ENCODE measurements around the gene DOCK2. TPM values are rescaled to one million over a fixed set of nuclear protein-coding genes. Genes with fewer than 3 reads are reported as not detected.

Gene DOCK2
- polyA plus RNA-seq, 1 of the 3 experiments (the other 2 are of a cell fraction): 3.8 TPM

- Histone ChIP-seq H3K9me2 (no peaks in the 10 kb centered on the region), H3K4me1 (ENCODE audit: control insufficient read depth in 1 of 2, insufficient read depth in 2 of 2, low read depth in 1 of 2, low read length in 1 of 2) (peaks cover 0 to 18% of the 10 kb centered on the region in 2 experiments; a peak in 3 of 4 replicates), H3F3A (replicated peaks; ENCODE audit: insufficient read depth) (peaks cover 18% of the 10 kb centered on the region), H3K4me2 (no peak overlapping the region), H3K79me2 (ENCODE audit: insufficient read depth) (no peaks in the 10 kb centered on the region), H4K20me1 (ENCODE audit: insufficient read depth) (no peaks in the 10 kb centered on the region), H3K27ac (ENCODE audit: low read depth in 2 of 2, low read length in 1 of 2) (no peak overlapping the region), H3K36me3 (replicated peaks in 1 of 2; ENCODE audit: control insufficient read depth in 1 of 2, insufficient read depth in 2 of 2, low read length in 1 of 2) (peaks cover 0 to 3% of the 10 kb centered on the region in 2 experiments), H3K4me3 (ENCODE audit: low read depth in 2 of 2, low read length in 1 of 2) (no peak overlapping the region), H2AFZ (ENCODE audit: low read depth) (no peak overlapping the region), H3K9me3 (no peaks in the 10 kb centered on the region), H3K27me3 (ENCODE audit: insufficient read depth) (no peaks in the 10 kb centered on the region), H3K9ac (no peak overlapping the region)
- TF ChIP-seq EZH2phosphoT487 (IDR thresholded peaks at IDR 0.05; ENCODE audit: borderline replicate concordance, low read depth) (no peak), RXRA (IDR thresholded peaks at IDR 0.05; ENCODE audit: borderline replicate concordance, low read depth) (no peak), NRF1 (IDR thresholded peaks at IDR 0.05; ENCODE audit: low read depth, low read length) (no peak), MXI1 (IDR thresholded peaks at IDR 0.05; ENCODE audit: low read depth, low read length) (no peak), SIN3A (IDR thresholded peaks at IDR 0.05; ENCODE audit: borderline replicate concordance, low read depth, low read length) (no peak), FOXJ3 (CRISPR knock-in tag; IDR thresholded peaks at IDR 0.05) (no peak), GABPA (IDR thresholded peaks at IDR 0.05; ENCODE audit: low read depth) (no peak), REST (IDR thresholded peaks at IDR 0.05; ENCODE audit: low read depth, low read length) (no peak), MAX (IDR thresholded peaks at IDR 0.05; ENCODE audit: low read depth) (no peak)
- TF ChIP-seq, protein P1, sequence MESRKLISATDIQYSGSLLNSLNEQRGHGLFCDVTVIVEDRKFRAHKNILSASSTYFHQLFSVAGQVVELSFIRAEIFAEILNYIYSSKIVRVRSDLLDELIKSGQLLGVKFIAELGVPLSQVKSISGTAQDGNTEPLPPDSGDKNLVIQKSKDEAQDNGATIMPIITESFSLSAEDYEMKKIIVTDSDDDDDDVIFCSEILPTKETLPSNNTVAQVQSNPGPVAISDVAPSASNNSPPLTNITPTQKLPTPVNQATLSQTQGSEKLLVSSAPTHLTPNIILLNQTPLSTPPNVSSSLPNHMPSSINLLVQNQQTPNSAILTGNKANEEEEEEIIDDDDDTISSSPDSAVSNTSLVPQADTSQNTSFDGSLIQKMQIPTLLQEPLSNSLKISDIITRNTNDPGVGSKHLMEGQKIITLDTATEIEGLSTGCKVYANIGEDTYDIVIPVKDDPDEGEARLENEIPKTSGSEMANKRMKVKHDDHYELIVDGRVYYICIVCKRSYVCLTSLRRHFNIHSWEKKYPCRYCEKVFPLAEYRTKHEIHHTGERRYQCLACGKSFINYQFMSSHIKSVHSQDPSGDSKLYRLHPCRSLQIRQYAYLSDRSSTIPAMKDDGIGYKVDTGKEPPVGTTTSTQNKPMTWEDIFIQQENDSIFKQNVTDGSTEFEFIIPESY (IDR thresholded peaks at IDR 0.05; ENCODE audit: borderline replicate concordance, low read depth): no peak
- TF ChIP-seq, protein P2, sequence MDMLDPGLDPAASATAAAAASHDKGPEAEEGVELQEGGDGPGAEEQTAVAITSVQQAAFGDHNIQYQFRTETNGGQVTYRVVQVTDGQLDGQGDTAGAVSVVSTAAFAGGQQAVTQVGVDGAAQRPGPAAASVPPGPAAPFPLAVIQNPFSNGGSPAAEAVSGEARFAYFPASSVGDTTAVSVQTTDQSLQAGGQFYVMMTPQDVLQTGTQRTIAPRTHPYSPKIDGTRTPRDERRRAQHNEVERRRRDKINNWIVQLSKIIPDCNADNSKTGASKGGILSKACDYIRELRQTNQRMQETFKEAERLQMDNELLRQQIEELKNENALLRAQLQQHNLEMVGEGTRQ (IDR thresholded peaks at IDR 0.05; ENCODE audit: borderline replicate concordance, low read depth, low read length): no peak
- TF ChIP-seq, protein P3, sequence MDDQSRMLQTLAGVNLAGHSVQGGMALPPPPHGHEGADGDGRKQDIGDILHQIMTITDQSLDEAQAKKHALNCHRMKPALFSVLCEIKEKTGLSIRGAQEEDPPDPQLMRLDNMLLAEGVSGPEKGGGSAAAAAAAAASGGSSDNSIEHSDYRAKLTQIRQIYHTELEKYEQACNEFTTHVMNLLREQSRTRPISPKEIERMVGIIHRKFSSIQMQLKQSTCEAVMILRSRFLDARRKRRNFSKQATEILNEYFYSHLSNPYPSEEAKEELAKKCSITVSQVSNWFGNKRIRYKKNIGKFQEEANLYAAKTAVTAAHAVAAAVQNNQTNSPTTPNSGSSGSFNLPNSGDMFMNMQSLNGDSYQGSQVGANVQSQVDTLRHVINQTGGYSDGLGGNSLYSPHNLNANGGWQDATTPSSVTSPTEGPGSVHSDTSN (IDR thresholded peaks at IDR 0.05): no peak
- WGBS (ENCODE audit: low lambda C conversion rate): 57% methylated on average over 4 of the region's 4 CpGs
- ChIA-PET CTCF (interaction anchor here (0.9 to 3.6 kb wide), 6 partner anchors 8 to 506 kb away, joined by 3 to 34 read pairs (median 7); partner anchors contain the start of gene INSYN2B), POLR2A (no interaction called here)
- DNase-seq: no peak
Measured at GRCh38 chr5:169710675-169711074, 73.6 kb downstream of the DOCK2 start.

All from SK-N-SH (cell line).